Osteoblast (primary cell): ENCODE measurements around the gene ETV1. TPM values are rescaled to one million over a fixed set of nuclear protein-coding genes. Genes with fewer than 3 reads are reported as not detected.

Experiments
- DNase-seq: peaks from one replicate; pipeline ENCODE4 v3.0.0; 2011; ENCODE audit warnings: low spot score, mixed read lengths; ENCODE audit not compliant: insufficient read length; ENCODE audit errors: missing footprints
- H2AFZ ChIP-seq: 2 replicates; pipeline ENCODE4 v1.6.0; 2011; ENCODE audit warnings: mild to moderate bottlenecking, low read length
- H3K27ac ChIP-seq: 2 replicates; pipeline ENCODE4 v1.5.1; 2011; ENCODE audit warnings: mild to moderate bottlenecking, low read depth, low read length, moderate library complexity
- H3K27me3 ChIP-seq: 2 replicates; pipeline ENCODE4 v1.6.0; 2012; ENCODE audit warnings: mild to moderate bottlenecking, control low read depth, inconsistent platforms, low read length, moderate library complexity; ENCODE audit not compliant: insufficient read depth
- H3K36me3 ChIP-seq: 2 replicates; pipeline ENCODE4 v1.5.1; 2011; ENCODE audit warnings: mild to moderate bottlenecking, low read length, control low read depth, moderate library complexity; ENCODE audit not compliant: insufficient read depth
- H3K4me1 ChIP-seq: 2 replicates; pipeline ENCODE4 v1.5.1; 2011; ENCODE audit warnings: mild to moderate bottlenecking, low read length, control low read depth, moderate library complexity; ENCODE audit not compliant: insufficient read depth
- H3K4me2 ChIP-seq: 2 replicates; pipeline ENCODE4 v1.6.0; 2011; ENCODE audit warnings: mild to moderate bottlenecking, low read length; ENCODE audit not compliant: insufficient read depth
- H3K4me3 ChIP-seq: fragments of 200-600 bp; sonication (generic); 3 replicates; pipeline ENCODE4 v1.5.1; 2012; ENCODE audit warnings: mild to moderate bottlenecking, low read length, inconsistent platforms; ENCODE audit not compliant: insufficient read depth
- H3K79me2 ChIP-seq: 2 replicates; pipeline ENCODE4 v1.6.0; 2012; ENCODE audit warnings: mild to moderate bottlenecking, low read length, control low read depth, inconsistent platforms; ENCODE audit not compliant: insufficient read depth
- H3K9me3 ChIP-seq: 2 replicates; pipeline ENCODE4 v1.5.1; 2011; ENCODE audit warnings: low read depth, low read length, control low read depth
- H4K20me1 ChIP-seq: 2 replicates; pipeline ENCODE4 v1.6.0; 2012; ENCODE audit warnings: mild to moderate bottlenecking, low read length, control low read depth; ENCODE audit not compliant: insufficient read depth
- CTCF ChIP-seq: IDR thresholded peaks from 2 replicates; pipeline ENCODE4 v1.5.1; 2011; ENCODE audit warnings: mild to moderate bottlenecking, low read depth, low read length, moderate library complexity; ENCODE audit errors: extremely low read depth
- total RNA-seq: library from RNA; depleted of rRNA; stranded (reverse); fragments of >200 nt; gene quantifications from 2 replicates; pipeline ENCODE4 v1.2.3, GENCODE V29; 2012

ETV1 gene
- total RNA-seq, 1 donor, result 15.9 TPM

GRCh38 chr7:14013898-14014297, 24.4 kb upstream of the ETV1 start:
- Histone ChIP-seq H3K4me1 (peaks cover 7% of the 10 kb centered on the region), H3K27ac (no peak overlapping the region), H3K4me2 (no peak overlapping the region), H4K20me1 (no peaks in the 10 kb centered on the region), H3K79me2 (no peaks in the 10 kb centered on the region), H3K27me3 (no peaks in the 10 kb centered on the region), H3K4me3 (no peak overlapping the region), H3K9me3 (no peaks in the 10 kb centered on the region), H3K36me3 (no peaks in the 10 kb centered on the region), H2AFZ (no peak overlapping the region)
- DNase-seq, result no peak
- TF ChIP-seq CTCF, result no peak

- no peak for TF ChIP-seq CTCF
- no peak overlapping the region for H3K4me3 ChIP-seq
- no peaks in the 10 kb centered on the region for H3K9me3 ChIP-seq
- H3K4me2 ChIP-seq, result peak overlapping the region; percentile 30
- H3K79me2 ChIP-seq, result no peaks in the 10 kb centered on the region
- H2AFZ ChIP-seq, result peak overlapping the region; percentile 47
- H4K20me1 ChIP-seq, result no peaks in the 10 kb centered on the region
- DNase-seq, result no peak
- no peak overlapping the region for H3K27ac ChIP-seq
- no peaks in the 10 kb centered on the region for H3K4me1 ChIP-seq
- H3K36me3 ChIP-seq, result no peaks in the 10 kb centered on the region
- H3K27me3 ChIP-seq, result no peaks in the 10 kb centered on the region
These were observed 20.3 kb upstream of the ETV1 start for GRCh38 chr7:14009453-14010418.

GRCh38 chr7:14001139-14001538, 11.7 kb upstream of the ETV1 start:
- no peaks in the 10 kb centered on the region for H3K9me3 ChIP-seq
- no peaks in the 10 kb centered on the region for H3K79me2 ChIP-seq
- H4K20me1 ChIP-seq, result no peaks in the 10 kb centered on the region
- no peak overlapping the region for H3K4me2 ChIP-seq
- peak overlapping the region; percentile 39 for H2AFZ ChIP-seq
- no peak overlapping the region for H3K4me3 ChIP-seq
- no peaks in the 10 kb centered on the region for H3K36me3 ChIP-seq
- H3K27me3 ChIP-seq, result no peaks in the 10 kb centered on the region
- no peak overlapping the region for H3K27ac ChIP-seq
- H3K4me1 ChIP-seq, result no peaks in the 10 kb centered on the region
- DNase-seq, result no peak
- TF ChIP-seq CTCF, result no peak

- Histone ChIP-seq H3K27me3 (no peaks in the 10 kb centered on the region), H3K9me3 (no peaks in the 10 kb centered on the region), H3K4me3 (no peak overlapping the region), H3K4me1 (no peaks in the 10 kb centered on the region), H3K27ac (no peak overlapping the region), H3K79me2 (no peaks in the 10 kb centered on the region), H4K20me1 (no peaks in the 10 kb centered on the region), H3K4me2 (no peak overlapping the region), H2AFZ (no peak overlapping the region), H3K36me3 (no peaks in the 10 kb centered on the region)
- DNase-seq, result no peak
- TF ChIP-seq CTCF, result no peak
These were observed 10.8 kb upstream of the ETV1 start for GRCh38 chr7:14000247-14000646.
